Kidney tubule cell (primary cell): ENCODE measurements around the gene FNIP1.
A peak's percentile ranks its signal among the peaks of the same experiment; 100 is the strongest.
"Not testable (repeated sequence)": the region's sequence is repeated elsewhere in the genome, so short reads cannot be mapped to it uniquely, and the experiment has no call there.

Experiments
- DNase-seq: peaks from one replicate; pipeline ENCODE4 v3.0.0-alpha.2; 2018; ENCODE audit warnings: low spot score

The FNIP1 gene

GRCh38 chr5:131749723-131750470, 46.9 kb downstream of the FNIP1 start:
- no peak for DNase-seq

GRCh38 chr5:131749138-131749537, 47.7 kb downstream of the FNIP1 start:
- peak; percentile 42 for DNase-seq

- peak; percentile 22 for DNase-seq
These were observed 49.4 kb downstream of the FNIP1 start for GRCh38 chr5:131747180-131748105.

- no peak for DNase-seq
These were observed 50.4 kb downstream of the FNIP1 start for GRCh38 chr5:131746423-131746822.

- no peak for DNase-seq
These were observed 51.1 kb downstream of the FNIP1 start for GRCh38 chr5:131745703-131746102.

- DNase-seq: no peak
These were observed 51.7 kb downstream of the FNIP1 start for GRCh38 chr5:131745155-131745554.

- no peak for DNase-seq
These were observed 56.3 kb downstream of the FNIP1 start for GRCh38 chr5:131740477-131740876.

- DNase-seq: no peak
These were observed 61.4 kb downstream of the FNIP1 start for GRCh38 chr5:131735393-131735792.

GRCh38 chr5:131734939-131735338, 61.9 kb downstream of the FNIP1 start:
- DNase-seq: not testable (repeated sequence)

- not testable (repeated sequence) for DNase-seq
These were observed 67.5 kb downstream of the FNIP1 start for GRCh38 chr5:131729292-131729691.

- DNase-seq: not testable (repeated sequence)
These were observed 72.7 kb downstream of the FNIP1 start for GRCh38 chr5:131724089-131724488.

- no peak for DNase-seq
These were observed 76.1 kb downstream of the FNIP1 start for GRCh38 chr5:131720714-131721113.

- no peak for DNase-seq
These were observed 77.3 kb downstream of the FNIP1 start for GRCh38 chr5:131719564-131719963.

- DNase-seq: no peak
These were observed 78.3 kb downstream of the FNIP1 start for GRCh38 chr5:131718487-131719014.

- not testable (repeated sequence) for DNase-seq
These were observed 79.7 kb downstream of the FNIP1 start for GRCh38 chr5:131717164-131717563.

GRCh38 chr5:131716650-131717049, 80.2 kb downstream of the FNIP1 start:
- DNase-seq: no peak

GRCh38 chr5:131710391-131710790, 86.4 kb downstream of the FNIP1 start:
- no peak for DNase-seq

GRCh38 chr5:131709043-131709442, 87.8 kb downstream of the FNIP1 start:
- DNase-seq: no peak

GRCh38 chr5:131706281-131706680, 90.5 kb downstream of the FNIP1 start:
- DNase-seq: no peak

GRCh38 chr5:131694926-131695325, 101.9 kb downstream of the FNIP1 start:
- DNase-seq: no peak

GRCh38 chr5:131693894-131694293, 102.9 kb downstream of the FNIP1 start:
- DNase-seq: no peak

GRCh38 chr5:131685516-131686171, 111.2 kb downstream of the FNIP1 start:
- no peak for DNase-seq
